Effector memory CD4-positive, alpha-beta T cell (primary cell): Measurements from ENCODE around the gene F13A1.

Source experiments
- DNase-seq, 3 donors: peaks; one replicate each; pipeline ENCODE4 v3.0.0-alpha.2; 2020
- H3K27ac ChIP-seq: 2 replicates; pipeline ENCODE4 v1.7.0; 2013; ENCODE audit warnings: mild to moderate bottlenecking, low read length, moderate library complexity; ENCODE audit not compliant: insufficient read depth, poor library complexity, severe bottlenecking
- H3K27me3 ChIP-seq: replicated peaks from 2 replicates; pipeline ENCODE4 v1.7.0; 2013; ENCODE audit warnings: mild to moderate bottlenecking, low read length; ENCODE audit not compliant: insufficient read depth, control insufficient read depth, poor library complexity, severe bottlenecking
- H3K36me3 ChIP-seq: 2 replicates; pipeline ENCODE4 v1.7.0; 2013; ENCODE audit warnings: mild to moderate bottlenecking, low read length, moderate library complexity; ENCODE audit not compliant: control insufficient read depth, insufficient read depth
- H3K4me1 ChIP-seq: 2 replicates; pipeline ENCODE4 v1.7.0; 2013; ENCODE audit warnings: low read length, mild to moderate bottlenecking; ENCODE audit not compliant: control insufficient read depth, insufficient read depth, poor library complexity, severe bottlenecking
- H3K4me3 ChIP-seq: 2 replicates; pipeline ENCODE4 v1.7.0; 2013; ENCODE audit warnings: low read length, low read depth, mild to moderate bottlenecking; ENCODE audit not compliant: insufficient read depth, poor library complexity, severe bottlenecking
- H3K9me3 ChIP-seq: 2 replicates; pipeline ENCODE4 v1.7.0; 2013; ENCODE audit warnings: mild to moderate bottlenecking, low read length, moderate library complexity; ENCODE audit not compliant: control insufficient read depth

F13A1 gene

DNA sequence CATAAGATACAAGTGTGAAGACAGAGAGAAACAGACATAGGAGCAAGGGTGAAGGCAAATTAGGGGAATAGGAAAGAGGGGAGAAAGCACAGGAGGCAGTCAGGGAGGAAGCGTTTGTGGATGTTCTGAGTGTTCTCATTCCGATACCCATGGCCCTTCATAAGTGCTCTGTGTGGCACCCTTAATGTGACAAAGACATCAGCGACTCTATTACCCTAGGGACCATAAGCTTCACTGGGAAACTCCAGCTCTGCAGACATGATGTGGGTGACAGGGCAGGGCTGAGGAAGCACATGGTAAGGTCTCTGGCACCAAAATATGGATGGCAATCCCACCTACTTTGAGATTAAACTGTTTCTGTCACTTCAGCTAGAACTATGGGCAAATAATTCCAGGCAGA, 33.0 kb downstream of the F13A1 start:
- no peaks in the 10 kb centered on the region for H3K4me1 ChIP-seq
- no peak for DNase-seq
- H3K36me3 ChIP-seq: no peaks in the 10 kb centered on the region
- no peak overlapping the region for H3K27ac ChIP-seq
- no peaks in the 10 kb centered on the region for H3K27me3 ChIP-seq
- no peaks in the 10 kb centered on the region for H3K9me3 ChIP-seq
- no peak overlapping the region for H3K4me3 ChIP-seq

DNA sequence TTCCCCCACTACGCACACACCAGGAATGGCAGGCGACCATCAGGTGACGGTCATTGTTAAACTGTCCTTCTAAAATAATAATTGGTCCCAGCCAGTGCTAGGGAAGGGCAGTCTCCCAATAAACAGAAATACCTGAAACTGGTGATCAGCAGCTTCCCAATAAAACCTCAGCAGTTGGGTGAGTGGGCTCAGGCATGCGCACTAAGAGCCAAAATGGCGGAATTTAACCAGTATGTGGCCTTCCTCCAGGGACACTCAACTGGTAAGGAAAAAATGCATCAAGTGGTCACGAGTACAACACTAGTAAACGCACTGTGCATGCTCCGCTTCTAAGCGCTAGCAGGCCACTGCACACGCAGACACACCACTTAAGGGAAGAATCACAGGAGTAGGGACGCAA, 34.8 kb downstream of the F13A1 start:
- Histone ChIP-seq H3K27me3 (no peaks in the 10 kb centered on the region), H3K4me1 (no peaks in the 10 kb centered on the region), H3K9me3 (no peaks in the 10 kb centered on the region), H3K27ac (no peak overlapping the region), H3K4me3 (no peak overlapping the region), H3K36me3 (no peaks in the 10 kb centered on the region)
- no peak for DNase-seq

DNA sequence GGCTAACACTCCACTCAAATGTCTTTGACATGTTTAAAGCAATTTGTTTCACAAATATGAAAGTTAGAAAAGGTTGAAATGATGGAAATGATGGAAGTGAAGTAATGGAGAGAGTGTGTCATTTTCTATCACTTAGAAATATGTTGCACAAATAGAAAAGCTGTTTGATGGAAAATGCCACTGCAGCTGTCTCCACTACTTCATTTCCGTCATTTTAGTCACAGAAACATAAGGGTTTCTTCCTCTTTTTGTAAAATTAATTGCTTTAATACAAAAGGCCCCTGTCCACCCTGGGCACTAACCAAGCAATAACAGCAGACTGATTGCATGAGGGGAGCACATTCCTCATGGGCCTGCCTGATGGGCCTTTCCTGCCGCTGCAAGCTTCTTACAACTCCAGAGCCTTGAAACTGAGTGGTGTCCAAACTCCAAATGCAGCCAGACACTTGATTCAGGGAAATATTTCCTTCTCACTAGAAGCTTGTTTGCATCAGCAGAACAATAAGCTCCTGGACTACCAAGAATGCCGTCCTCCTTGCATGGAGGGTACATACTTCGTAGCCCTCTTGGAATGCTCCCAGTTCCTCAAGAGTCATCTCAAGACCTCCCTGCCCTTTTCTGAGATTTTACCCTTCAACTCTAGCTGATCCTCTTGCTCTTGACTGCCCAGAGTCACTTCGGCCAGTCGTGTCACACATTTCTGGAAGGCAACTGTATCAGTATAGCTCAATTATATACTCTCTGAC, 36.1 kb downstream of the F13A1 start:
- Histone ChIP-seq H3K9me3 (no peaks in the 10 kb centered on the region), H3K27ac (no peak overlapping the region), H3K4me1 (no peaks in the 10 kb centered on the region), H3K4me3 (no peak overlapping the region), H3K36me3 (no peaks in the 10 kb centered on the region), H3K27me3 (no peaks in the 10 kb centered on the region)
- no peak for DNase-seq

DNA sequence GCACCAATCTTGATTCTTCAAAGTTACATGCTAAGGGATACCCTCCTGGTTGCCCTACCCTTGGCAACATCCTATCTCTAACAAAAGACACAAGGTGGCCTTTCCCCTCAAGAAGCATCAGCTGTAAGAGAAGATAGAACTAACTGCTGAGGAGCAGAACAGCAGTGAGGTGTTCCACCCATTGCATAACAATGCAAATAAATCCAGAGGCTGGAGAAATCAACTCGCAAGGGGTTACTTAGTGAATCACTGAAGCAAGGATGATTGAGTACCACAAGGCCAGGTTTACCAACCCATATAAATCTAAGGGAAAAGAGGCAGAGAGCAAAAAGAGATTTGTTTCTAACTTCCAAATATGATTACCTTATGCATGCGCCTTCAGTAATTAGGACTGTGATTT, 36.7 kb downstream of the F13A1 start:
- Histone ChIP-seq H3K27ac (no peak overlapping the region), H3K36me3 (no peaks in the 10 kb centered on the region), H3K4me1 (no peaks in the 10 kb centered on the region), H3K9me3 (no peaks in the 10 kb centered on the region), H3K27me3 (no peaks in the 10 kb centered on the region), H3K4me3 (no peak overlapping the region)
- DNase-seq: no peak

DNA sequence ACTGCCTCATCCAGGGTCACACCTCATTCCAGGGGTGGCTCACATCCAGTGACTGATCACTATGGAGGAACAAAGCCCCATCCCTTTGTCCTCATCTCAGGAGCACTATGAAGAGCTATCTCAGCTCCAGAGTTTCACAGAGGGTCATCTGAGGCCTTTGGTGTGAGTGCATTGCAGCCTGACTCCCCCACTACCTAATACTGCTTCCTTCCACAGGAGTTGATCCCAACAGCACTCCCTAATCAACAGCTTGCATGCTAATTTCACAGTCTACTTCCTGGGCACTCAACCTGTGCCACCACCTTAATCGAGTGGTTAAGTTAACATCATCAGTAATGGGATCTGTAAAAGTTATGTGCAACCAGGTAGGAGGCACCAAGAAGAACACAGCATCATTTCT, 37.7 kb downstream of the F13A1 start:
- no peaks in the 10 kb centered on the region for H3K36me3 ChIP-seq
- H3K9me3 ChIP-seq: no peaks in the 10 kb centered on the region
- DNase-seq: no peak
- H3K27ac ChIP-seq: no peak overlapping the region
- H3K4me1 ChIP-seq: no peaks in the 10 kb centered on the region
- no peak overlapping the region for H3K4me3 ChIP-seq
- no peaks in the 10 kb centered on the region for H3K27me3 ChIP-seq

DNA sequence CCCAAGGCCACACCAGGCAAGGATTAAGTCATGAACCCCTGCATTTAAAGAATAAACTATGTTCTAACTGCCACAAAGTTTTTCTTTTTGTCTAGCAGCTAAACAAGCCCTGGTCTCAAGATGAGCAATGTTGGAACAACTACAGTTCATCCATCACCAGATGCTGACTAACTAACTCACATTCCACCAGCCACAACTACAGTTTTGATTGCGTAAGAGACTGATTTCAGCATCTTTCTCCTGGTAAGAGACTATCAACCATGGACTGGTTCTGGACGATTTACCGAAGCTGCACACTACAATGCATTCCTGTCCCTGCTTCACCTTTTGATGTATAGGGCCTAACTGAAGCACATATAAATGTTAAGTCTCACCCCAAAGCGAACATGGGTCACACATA, 43.0 kb downstream of the F13A1 start:
- H3K9me3 ChIP-seq: no peaks in the 10 kb centered on the region
- H3K27me3 ChIP-seq: no peaks in the 10 kb centered on the region
- H3K4me1 ChIP-seq: no peaks in the 10 kb centered on the region
- no peak for DNase-seq
- H3K27ac ChIP-seq: no peak overlapping the region
- no peak overlapping the region for H3K4me3 ChIP-seq
- H3K36me3 ChIP-seq: no peaks in the 10 kb centered on the region

DNA sequence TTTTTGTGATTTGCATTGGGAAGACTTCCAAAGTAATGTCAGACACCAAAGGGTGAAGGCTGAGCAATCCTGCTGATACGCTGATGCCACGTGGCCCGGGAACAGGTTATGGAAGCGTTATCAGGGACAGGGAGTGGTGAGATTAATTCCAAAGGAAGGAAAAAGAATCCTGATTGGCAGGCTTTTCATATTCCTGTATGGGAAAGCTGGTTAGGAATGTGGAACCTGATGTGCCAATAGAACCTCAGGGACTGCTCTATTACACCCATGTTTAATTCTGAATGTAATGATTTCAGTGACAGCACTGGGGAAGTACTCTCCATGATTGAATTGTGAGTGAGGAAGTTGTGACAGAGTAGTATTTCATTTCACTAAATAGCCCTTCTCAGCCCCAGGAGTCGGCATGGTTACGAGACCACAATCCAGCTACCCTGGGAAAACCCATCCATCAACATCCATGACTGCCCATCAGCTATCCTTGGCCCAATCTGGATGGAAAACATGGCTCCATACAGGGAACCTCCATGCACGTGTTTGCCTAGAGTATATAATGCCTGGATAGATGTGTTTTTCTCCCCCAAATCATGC, 49.4 kb downstream of the F13A1 start:
- no peak for DNase-seq
- H3K4me1 ChIP-seq: no peaks in the 10 kb centered on the region
- H3K36me3 ChIP-seq: no peaks in the 10 kb centered on the region
- no peak overlapping the region for H3K27ac ChIP-seq
- H3K4me3 ChIP-seq: no peak overlapping the region
- no peaks in the 10 kb centered on the region for H3K9me3 ChIP-seq
- peaks cover 3% of the 10 kb centered on the region for H3K27me3 ChIP-seq

DNA sequence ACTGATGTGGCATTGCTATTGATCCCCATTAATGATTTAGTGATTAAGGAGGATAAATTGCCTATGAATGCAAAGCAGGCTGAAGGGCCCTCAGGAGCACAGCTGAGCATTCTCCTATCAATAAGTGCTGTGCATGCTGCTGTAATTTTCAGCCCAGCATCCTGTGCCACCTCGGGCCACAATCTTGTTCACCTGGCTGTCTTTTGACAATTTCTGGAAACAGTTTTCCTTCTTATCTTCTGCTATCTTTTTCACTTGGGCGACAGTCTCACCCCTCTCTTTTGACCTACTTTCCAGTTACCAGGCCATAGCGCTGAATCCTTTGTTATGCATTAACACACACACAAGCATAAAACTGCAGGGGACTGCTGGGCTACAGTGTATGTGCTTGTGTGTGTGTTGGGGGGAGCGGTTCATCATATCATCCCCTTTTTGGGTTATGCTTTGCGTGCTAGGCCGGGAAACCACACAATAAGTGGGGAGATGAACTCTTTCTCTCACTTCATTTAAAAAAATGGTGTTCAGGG, 60.2 kb downstream of the F13A1 start:
- no peak for DNase-seq
- Histone ChIP-seq H3K36me3 (no peaks in the 10 kb centered on the region), H3K4me3 (no peak overlapping the region), H3K9me3 (no peaks in the 10 kb centered on the region), H3K4me1 (no peaks in the 10 kb centered on the region), H3K27me3 (no peaks in the 10 kb centered on the region), H3K27ac (no peak overlapping the region)

DNA sequence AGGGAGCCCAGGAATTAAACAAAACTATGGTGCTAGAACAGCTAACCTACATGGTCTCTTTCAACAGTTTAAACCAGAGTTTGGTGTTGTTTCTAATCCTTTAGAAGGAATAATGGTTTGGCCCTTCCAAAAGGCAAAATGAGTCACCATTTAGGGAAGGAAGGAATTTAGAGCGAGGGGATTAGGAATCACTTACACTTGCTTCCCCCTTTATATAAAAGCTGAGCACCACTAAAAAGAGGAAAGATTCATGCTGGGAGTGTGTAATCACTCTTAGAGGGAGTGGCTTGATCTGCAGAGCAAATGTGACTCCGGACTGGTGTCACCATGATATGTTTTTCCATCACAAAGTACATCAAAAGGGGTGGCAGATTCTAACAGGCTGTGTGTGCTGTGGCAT, 63.6 kb downstream of the F13A1 start:
- no peak overlapping the region for H3K27ac ChIP-seq
- no peak for DNase-seq
- H3K4me3 ChIP-seq: no peak overlapping the region
- H3K27me3 ChIP-seq: no peaks in the 10 kb centered on the region
- no peaks in the 10 kb centered on the region for H3K9me3 ChIP-seq
- no peaks in the 10 kb centered on the region for H3K4me1 ChIP-seq
- no peaks in the 10 kb centered on the region for H3K36me3 ChIP-seq

DNA sequence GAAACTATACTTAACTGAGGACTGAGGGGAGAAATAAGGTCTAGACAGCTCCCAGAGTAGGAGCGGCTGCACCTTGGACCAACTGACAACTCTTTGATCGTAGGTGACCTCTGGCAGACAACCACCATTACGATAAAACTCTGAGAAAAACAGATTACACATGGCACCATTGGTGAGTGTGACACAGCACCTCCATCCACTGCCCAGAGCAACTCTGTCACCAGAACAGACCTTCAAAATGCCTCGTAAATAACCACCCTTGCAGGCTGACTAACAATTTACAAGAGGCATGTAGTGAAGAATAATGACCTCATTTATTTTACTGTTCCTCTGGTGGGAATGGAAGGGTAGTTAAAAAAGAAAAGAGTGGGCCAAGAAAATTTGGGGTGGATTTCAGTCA, 64.2 kb downstream of the F13A1 start:
- Histone ChIP-seq H3K27ac (no peak overlapping the region), H3K9me3 (no peaks in the 10 kb centered on the region), H3K4me3 (no peak overlapping the region), H3K36me3 (no peaks in the 10 kb centered on the region), H3K27me3 (peaks cover 4% of the 10 kb centered on the region), H3K4me1 (no peaks in the 10 kb centered on the region)
- DNase-seq: no peak
